NCI-H2171 treated with DMSO at 0.1 percent for 48 hours (cell line): Measurements from ENCODE around the gene PAFAH1B2.
"Not testable (repeated sequence)": the region's sequence is repeated elsewhere in the genome, so short reads cannot be mapped to it uniquely, and the experiment has no call there.

Source experiments
- DNase-seq: peaks from one replicate; lab custom pipeline; 2025; lab: John Stamatoyannopoulos, UW

The PAFAH1B2 gene

GRCh38 chr11:117202386-117203068 is 58.4 kb downstream of the PAFAH1B2 start:
- DNase-seq: no peak

DNA sequence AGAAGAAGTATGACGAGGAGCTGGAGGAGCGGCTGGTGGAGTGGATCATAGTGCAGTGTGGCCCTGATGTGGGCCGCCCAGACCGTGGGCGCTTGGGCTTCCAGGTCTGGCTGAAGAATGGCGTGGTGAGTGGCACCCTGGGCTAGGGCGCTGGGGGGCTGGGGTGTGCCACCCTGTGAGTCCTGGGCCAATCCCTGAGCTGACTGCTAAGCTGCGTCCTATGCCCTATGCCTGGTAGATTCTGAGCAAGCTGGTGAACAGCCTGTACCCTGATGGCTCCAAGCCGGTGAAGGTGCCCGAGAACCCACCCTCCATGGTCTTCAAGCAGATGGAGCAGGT is 59.0 kb downstream of the PAFAH1B2 start:
- DNase-seq: no peak

GRCh38 chr11:117204283-117205080 is 60.4 kb downstream of the PAFAH1B2 start:
- DNase-seq: no peak

DNA sequence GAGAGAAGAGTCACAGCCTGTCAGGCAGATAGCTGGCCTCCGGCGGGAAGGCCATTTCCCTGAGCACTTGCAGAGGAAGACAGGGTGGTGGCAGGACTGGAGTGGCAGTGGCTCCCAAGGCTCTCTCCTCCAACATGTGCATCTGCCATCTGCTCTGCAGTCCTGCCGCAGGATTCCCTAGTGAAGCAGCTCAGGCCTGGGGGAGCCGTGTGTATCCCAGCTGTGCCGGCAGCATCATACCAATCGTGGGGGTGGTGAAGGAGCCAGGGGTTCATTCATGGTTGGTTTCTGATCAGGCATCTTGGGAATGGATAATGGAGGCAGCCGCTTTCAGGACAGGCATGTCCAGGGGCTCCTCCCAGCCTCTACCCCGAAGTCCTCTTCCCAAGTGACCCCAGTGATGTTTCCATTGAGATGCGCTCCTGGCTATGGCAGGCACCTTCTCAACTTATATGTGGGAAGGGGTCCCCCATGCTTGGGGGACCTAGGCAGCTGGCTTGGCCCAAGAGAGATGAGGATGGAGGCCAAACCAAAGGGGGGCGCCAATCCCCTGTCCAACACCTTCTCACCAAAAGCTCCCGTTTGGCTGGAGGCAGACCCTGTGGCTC is 61.2 kb downstream of the PAFAH1B2 start:
- peak; percentile 29 for DNase-seq

- DNase-seq: not testable (repeated sequence)
Measured at GRCh38 chr11:117206111-117206510, 62.0 kb downstream of the PAFAH1B2 start.

DNA sequence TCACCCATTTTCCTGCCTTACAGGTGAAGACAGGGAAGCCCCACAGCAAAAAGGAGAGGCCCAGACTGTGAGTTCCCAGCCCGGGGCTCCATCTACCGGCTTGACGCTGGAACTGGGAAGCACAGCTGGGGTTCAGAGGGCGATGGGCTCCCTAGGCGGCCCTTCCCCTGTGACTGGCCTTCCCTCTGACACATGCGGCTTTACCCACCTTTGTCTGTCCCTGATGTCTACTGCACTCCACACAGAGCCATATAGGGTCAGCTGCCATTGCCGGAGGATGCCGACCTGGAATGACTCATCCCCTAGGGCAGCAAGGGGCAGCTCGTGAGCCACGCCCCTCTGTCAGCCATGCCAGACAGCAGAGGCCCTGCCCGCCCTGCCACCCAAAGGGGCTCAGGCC is 62.8 kb downstream of the PAFAH1B2 start:
- not testable (repeated sequence) for DNase-seq

- DNase-seq: not testable (repeated sequence)
Measured at GRCh38 chr11:117207481-117207880, 63.4 kb downstream of the PAFAH1B2 start.

GRCh38 chr11:117208710-117209109 is 64.6 kb downstream of the PAFAH1B2 start:
- not testable (repeated sequence) for DNase-seq

DNA sequence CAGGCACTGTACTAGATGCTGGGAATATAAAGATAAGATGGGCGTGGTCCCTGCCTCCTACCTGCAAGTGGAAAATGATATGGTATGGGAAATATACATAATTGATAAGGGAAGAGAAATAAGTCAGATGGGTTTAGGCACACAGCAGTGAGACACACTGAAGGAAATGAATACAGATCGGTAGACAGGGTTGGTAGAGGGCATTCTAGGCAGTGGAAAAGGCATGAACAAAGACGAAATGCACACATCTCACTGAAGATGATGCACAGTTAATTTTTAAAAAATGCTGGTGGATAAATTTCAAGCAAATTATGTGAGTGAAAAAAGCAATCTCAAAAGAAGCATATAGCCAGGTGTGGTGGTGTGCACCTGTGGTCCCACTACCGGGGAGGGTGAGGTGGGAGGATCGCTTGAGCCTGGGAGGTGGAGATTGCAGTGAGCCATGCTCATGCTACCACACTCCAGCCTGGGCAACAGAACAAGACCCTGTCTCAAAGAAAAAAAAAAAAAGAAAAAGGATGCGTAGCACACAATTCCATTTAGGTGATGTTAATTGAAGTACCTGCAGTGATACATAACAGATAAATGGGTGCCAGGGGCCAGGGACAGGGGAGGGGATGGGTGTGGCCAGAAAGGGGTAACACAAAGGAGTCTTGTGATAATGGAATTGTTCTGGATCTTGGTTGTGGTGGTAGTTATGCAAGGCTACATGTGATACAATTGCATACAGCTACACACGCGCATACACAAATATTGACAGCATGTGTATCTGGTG is 65.5 kb downstream of the PAFAH1B2 start:
- DNase-seq: not testable (repeated sequence)

- DNase-seq: no peak
Measured at GRCh38 chr11:117210620-117211019, 66.5 kb downstream of the PAFAH1B2 start.

- no peak for DNase-seq
Measured at GRCh38 chr11:117212697-117213355, 68.7 kb downstream of the PAFAH1B2 start.

DNA sequence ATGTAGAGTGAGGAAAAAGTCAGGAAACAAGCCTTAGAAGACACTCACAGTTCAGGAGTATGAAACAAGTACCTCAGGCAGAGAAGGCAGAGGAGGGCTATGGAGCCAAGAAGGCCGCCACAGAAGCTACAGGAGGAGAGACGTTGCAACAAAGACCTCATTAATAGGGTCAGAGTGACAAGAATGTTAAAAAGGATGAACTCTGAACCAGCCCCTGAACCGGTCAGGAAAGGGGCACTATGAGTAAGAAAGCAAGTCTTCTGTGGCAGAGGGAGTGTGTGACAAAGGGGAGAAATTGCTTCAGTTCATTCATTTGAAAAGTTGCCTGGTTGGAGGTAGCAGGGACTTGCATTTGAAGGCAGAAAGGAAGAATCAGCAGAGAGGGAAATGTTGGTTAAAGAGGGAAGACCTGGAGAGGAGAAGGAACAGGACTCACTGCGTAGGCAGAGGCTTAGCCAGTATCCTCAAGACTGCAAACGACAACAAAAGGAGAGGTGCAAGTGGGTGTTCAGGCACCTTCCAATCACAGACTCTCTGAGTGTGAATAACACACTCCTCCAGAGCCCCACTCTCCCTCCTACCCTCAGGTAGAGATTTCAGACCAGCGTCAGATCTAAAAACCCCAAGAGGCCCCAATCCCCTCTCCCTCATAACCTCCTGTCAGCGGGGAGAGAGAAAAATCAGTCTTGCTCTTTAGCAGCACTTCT is 70.5 kb downstream of the PAFAH1B2 start:
- no peak for DNase-seq

- DNase-seq: no peak
Measured at GRCh38 chr11:117217141-117218084, 73.3 kb downstream of the PAFAH1B2 start.

DNA sequence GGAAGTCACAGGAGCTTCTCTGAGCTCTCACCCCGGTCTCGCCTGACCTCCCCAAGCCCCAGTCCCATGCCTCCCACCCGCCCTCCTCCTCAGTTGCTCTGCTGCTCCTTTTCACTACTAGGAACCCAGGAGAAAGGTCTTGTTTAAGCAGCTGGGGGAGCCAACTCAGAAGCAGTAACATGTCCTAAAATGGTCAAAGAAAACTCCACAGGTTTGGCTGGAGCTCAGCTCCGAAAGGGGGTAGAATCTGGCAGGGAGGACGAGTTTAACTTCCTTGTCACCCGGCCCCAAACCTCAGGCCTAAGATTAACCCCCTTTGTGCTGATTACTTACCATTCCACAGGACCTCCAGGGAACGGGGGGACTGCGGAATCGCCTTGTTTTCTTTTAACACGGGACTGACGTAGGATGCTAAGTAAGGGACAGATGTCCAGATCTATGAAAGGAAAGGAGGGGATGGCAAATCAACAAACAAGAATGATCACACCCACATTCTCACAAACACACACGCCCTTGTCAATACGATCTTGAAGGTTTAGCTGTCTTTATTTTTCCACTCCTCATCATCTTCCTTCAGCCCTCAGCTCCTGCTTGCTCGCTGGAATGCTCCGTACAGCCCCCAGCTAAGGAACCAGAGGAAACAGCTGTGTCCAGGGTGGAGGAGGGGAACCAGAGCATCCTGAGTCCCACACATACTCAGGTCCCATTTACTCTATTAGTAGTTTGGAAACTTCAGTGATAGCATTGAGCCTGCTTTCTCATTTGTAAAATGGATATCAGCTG is 74.2 kb downstream of the PAFAH1B2 start:
- DNase-seq: no peak

GRCh38 chr11:117219001-117219400 is 74.9 kb downstream of the PAFAH1B2 start:
- no peak for DNase-seq

- DNase-seq: no peak
Measured at GRCh38 chr11:117219455-117219854, 75.4 kb downstream of the PAFAH1B2 start.

- DNase-seq: no peak
Measured at GRCh38 chr11:117219995-117220394, 75.9 kb downstream of the PAFAH1B2 start.

DNA sequence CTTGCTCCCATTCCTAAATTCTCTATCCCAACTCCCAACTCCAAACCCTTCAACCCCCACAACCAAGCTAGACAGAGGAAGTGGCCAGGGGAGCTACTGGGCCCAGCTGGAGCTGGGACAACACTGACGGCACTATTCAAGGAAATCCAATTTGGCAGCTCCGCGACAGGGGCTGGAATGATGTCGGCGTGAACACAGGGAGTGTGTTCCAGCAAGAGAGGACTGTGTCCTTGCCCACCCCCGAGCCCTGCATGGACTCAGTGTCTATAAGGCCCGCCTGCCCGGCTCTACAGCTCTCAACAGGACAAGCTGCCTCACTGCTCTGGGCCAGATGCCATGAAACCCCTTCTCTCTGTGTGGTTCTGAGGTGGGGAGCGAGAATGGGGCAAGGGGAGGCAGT is 76.5 kb downstream of the PAFAH1B2 start:
- no peak for DNase-seq
